CD8-positive, alpha-beta memory T cell (primary cell): ENCODE measurements around the gene SLC5A3. TPM values are rescaled to one million over a fixed set of nuclear protein-coding genes. Genes with fewer than 3 reads are reported as not detected.

Source experiments
- CTCF ChIA-PET: fragments of 350-600 bp; sonication (Branson Sonifier 250); formaldehyde crosslinking; loops from one replicate; lab custom pipeline; 2021; ENCODE audit warnings: antibody characterized with exemption; lab: Charles Lee
- POLR2A ChIA-PET: fragments of 350-600 bp; sonication (Branson Sonifier 250); formaldehyde crosslinking; loops from one replicate; lab custom pipeline; 2021; ENCODE audit warnings: antibody characterized with exemption; lab: Charles Lee
- DNase-seq, 5 donors: peaks; one replicate each; pipeline versions ENCODE4 v3.0.0 to v3.0.0-alpha.2; 2020 to 2022; ENCODE audit warnings: mixed read lengths in 1 of 5
- H3K27ac ChIP-seq: one replicate; pipeline ENCODE4 v1.7.0; 2013; ENCODE audit warnings: low read depth, mild to moderate bottlenecking, low read length, moderate library complexity
- H3K27me3 ChIP-seq: 2 replicates; pipeline ENCODE4 v1.7.0; 2013; ENCODE audit warnings: low read length, mild to moderate bottlenecking; ENCODE audit not compliant: insufficient read depth, poor library complexity, severe bottlenecking
- H3K36me3 ChIP-seq: 2 replicates; pipeline ENCODE4 v1.7.0; 2013; ENCODE audit warnings: mild to moderate bottlenecking, low read length, moderate library complexity; ENCODE audit not compliant: insufficient read depth
- H3K4me1 ChIP-seq: 2 replicates; pipeline ENCODE4 v1.7.0; 2013; ENCODE audit warnings: mild to moderate bottlenecking, low read length, moderate library complexity; ENCODE audit not compliant: insufficient read depth
- H3K4me3 ChIP-seq: 2 replicates; pipeline ENCODE4 v1.7.0; 2013; ENCODE audit warnings: mild to moderate bottlenecking, low read length
- H3K9me3 ChIP-seq: 2 replicates; pipeline ENCODE4 v1.7.0; 2013; ENCODE audit warnings: mild to moderate bottlenecking, low read length
- H3K27ac Mint-ChIP-seq, 8 donors: one replicate each; pipeline ENCODE4 v1.8.0; 2020 to 2021; ENCODE audit warnings: mixed read lengths in 8 of 8, mild to moderate bottlenecking in 6 of 8, inconsistent platforms in 3 of 8, moderate library complexity in 3 of 8
- H3K27me3 Mint-ChIP-seq, 2 donors: one replicate each; pipeline ENCODE4 v1.8.0; 2020 to 2021; ENCODE audit warnings: mixed read lengths in 2 of 2, mild to moderate bottlenecking in 1 of 2, moderate library complexity in 1 of 2
- H3K36me3 Mint-ChIP-seq, 3 donors: one replicate each; pipeline ENCODE4 v1.8.0; 2020 to 2021; ENCODE audit warnings: mixed read lengths in 3 of 3, inconsistent platforms in 1 of 3, mild to moderate bottlenecking in 1 of 3
- H3K4me1 Mint-ChIP-seq, 3 donors: one replicate each; pipeline ENCODE4 v1.8.0; 2020 to 2021; ENCODE audit warnings: mixed read lengths in 3 of 3, inconsistent platforms in 1 of 3, mild to moderate bottlenecking in 1 of 3
- H3K4me3 Mint-ChIP-seq, 7 donors: one replicate each; pipeline ENCODE4 v1.8.0; 2020 to 2021; ENCODE audit warnings: mixed read lengths in 7 of 7, mild to moderate bottlenecking in 6 of 7, moderate library complexity in 4 of 7, inconsistent platforms in 2 of 7
- H3K9me3 Mint-ChIP-seq, 5 donors: one replicate each; pipeline ENCODE4 v1.8.0; 2020 to 2022; ENCODE audit warnings: mixed read lengths in 5 of 5, mild to moderate bottlenecking in 3 of 5, moderate library complexity in 2 of 5, inconsistent platforms in 1 of 5
- polyA plus RNA-seq: library from polyadenylated mRNA; unstranded; fragments of 300-500 nt; fragmentation: Illumina TruSeq; gene quantifications from one replicate; pipeline ENCODE4 v1.2.3, GENCODE V29; 2021
- total RNA-seq, 2 experiments: library from RNA; stranded (reverse); gene quantifications; one replicate each; pipeline ENCODE4 v1.2.3, GENCODE V29; 2021

SLC5A3 gene
- total RNA-seq (10 to 100 TPM; 23.2 to 23.8 TPM), polyA plus RNA-seq (1.4 TPM)

DNA sequence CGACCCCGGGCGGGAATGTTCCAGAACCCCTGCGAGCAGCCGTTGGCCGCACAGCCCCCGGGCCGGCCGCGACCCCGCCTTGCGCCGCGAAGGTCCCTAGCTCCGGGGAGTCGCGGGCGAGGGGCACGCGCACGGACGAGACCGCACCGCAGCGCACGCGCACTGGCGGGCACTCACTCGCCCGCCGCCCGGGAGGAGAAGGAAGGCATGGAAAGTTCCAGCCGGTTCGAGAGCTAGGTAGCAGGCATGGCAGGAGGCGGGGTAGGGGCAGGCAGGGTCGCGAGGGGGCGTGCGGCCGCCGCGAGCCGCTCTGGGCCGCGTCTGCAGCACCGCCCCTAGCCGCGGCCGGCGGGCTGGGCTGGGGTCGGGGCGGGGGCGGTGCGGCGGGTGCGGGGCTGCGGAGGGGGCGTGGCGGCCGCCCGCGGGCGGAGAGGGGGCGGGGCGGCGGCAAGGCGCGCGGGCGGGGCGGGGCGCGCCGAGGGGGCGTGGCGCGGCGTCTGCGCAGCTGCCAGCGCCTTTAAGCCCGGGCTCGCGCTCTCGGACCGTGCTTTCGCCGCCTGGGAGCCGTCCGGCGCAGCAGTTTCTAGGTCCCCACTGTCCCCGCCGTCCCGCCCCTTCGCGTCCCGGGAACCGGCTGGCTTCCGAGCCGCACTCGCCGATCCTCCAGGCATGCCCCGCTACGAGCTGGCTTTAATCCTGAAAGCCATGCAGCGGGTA lies at the start of gene SLC5A3, which contains the start of gene MRPS6:
Gene SLC5A3 (plus strand): TSS at position 547 of the 717 bp plus-strand sequence. CDS start 21,621 bp downstream, outside the sequence.
Gene MRPS6 (plus strand): TSS at position 547 of the 717 bp plus-strand sequence. CDS start 123 bp downstream, at position 670.
- H3K27ac Mint-ChIP-seq: peak within 1 kb of the TSS; percentile 64 to 97 (median 92)
- H3K36me3 Mint-ChIP-seq: peaks cover 0 to 25% (median 0%) of the 10 kb centered on the region in 3 donors
- Histone ChIP-seq H3K4me1 (peaks cover 37% of the 10 kb centered on the region), H3K9me3 (no peaks in the 10 kb centered on the region), H3K27ac (peak within 1 kb of the TSS; percentile 63), H3K4me3 (peak within 1 kb of the TSS; percentile 61), H3K27me3 (no peaks in the 10 kb centered on the region), H3K36me3 (no peaks in the 10 kb centered on the region)
- peaks cover 6 to 47% (median 43%) of the 10 kb centered on the region in 3 donors for H3K4me1 Mint-ChIP-seq
- DNase-seq: peak; percentile 63 to 76 (median 71)
- H3K27me3 Mint-ChIP-seq: peaks cover 0 to 5% of the 10 kb centered on the region in 2 donors
- peaks cover 0 to 1% (median 0%) of the 10 kb centered on the region in 5 donors for H3K9me3 Mint-ChIP-seq
- ChIA-PET POLR2A (interaction anchor here (0.6 to 4.1 kb wide), 9 partner anchors 8 to 150 kb away, joined by 3 to 30 read pairs (median 5); no protein-coding TSS in a partner anchor), CTCF (interaction anchor here (0.7 to 6.5 kb wide), 5 partner anchors 38 to 275 kb away, joined by 3 to 43 read pairs (median 3); no protein-coding TSS in a partner anchor)
- H3K4me3 Mint-ChIP-seq: peak within 1 kb of the TSS; percentile 91 to 97 (median 95)

DNA sequence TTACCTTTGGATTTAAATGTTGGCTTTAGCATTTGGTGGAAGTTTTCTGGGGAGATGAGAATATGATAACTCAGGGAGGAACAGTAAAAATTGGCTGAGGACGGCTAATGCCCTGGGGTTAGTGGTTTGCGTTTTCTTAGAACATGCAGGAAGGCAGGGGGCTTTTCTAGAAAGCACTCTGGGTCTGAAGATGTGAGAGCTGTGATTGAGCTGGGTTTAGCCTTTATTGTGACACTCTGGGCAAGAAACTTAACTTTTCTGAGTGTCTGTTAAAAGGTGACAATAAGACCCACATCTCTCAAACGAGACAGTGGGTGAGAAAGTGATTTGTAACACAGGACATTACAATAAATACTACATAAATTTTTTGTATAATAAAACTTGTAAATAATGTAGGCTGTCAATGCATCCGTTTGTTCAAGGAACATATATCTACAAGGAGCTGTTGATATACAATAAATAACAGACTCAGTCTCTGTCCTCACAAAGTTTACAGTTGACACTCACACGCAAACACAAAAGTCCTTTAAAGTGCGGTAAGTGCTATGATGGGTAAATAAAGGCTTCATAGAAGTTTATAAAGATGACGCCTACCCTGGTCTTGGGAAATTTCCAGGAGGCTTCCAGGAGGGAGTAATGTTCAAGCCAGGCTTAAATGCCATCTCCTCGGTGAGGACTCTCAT lies 49.5 kb upstream of the SLC5A3 start:
- peaks cover 0 to 3% (median 0%) of the 10 kb centered on the region in 3 donors for H3K36me3 Mint-ChIP-seq
- H3K27me3 ChIP-seq: no peaks in the 10 kb centered on the region
- no peak overlapping the region for H3K27ac ChIP-seq
- no peaks in the 10 kb centered on the region for H3K27me3 Mint-ChIP-seq
- H3K27ac Mint-ChIP-seq: no peak overlapping the region
- H3K9me3 ChIP-seq: no peaks in the 10 kb centered on the region
- no peak overlapping the region for H3K4me3 ChIP-seq
- H3K9me3 Mint-ChIP-seq: no peaks in the 10 kb centered on the region
- no peak for DNase-seq
- no peaks in the 10 kb centered on the region for H3K36me3 ChIP-seq
- ChIA-PET CTCF (interaction anchor here (0.8 to 1.5 kb wide), 2 partner anchors 75 to 105 kb away, joined by 3 read pairs; no protein-coding TSS in a partner anchor), POLR2A (no interaction called here)
- peaks cover 32% of the 10 kb centered on the region for H3K4me1 ChIP-seq
- peaks cover 14 to 26% (median 19%) of the 10 kb centered on the region in 3 donors for H3K4me1 Mint-ChIP-seq
- H3K4me3 Mint-ChIP-seq: no peak overlapping the region

DNA sequence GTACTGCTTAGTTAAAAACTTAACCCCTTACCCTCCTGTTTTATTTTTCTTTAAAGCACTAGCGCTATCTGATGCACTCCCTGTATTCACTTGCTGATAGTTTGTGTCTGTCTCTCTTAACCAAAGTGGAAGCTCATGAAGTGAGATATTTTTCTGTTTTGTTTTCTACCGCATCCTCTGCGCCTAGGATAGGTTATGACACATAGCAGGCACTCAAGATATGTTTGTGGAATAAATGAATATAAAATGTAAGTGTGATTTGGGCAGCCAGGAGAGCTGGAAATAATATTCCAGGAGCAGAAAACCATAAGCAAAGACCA lies 49.0 kb upstream of the SLC5A3 start:
- H3K4me1 Mint-ChIP-seq: peaks cover 12 to 26% (median 19%) of the 10 kb centered on the region in 3 donors
- H3K27ac ChIP-seq: no peak overlapping the region
- ChIA-PET CTCF (interaction anchor here (0.8 to 1.5 kb wide), 2 partner anchors 75 to 105 kb away, joined by 3 read pairs; no protein-coding TSS in a partner anchor), POLR2A (no interaction called here)
- peaks cover 0 to 3% (median 0%) of the 10 kb centered on the region in 3 donors for H3K36me3 Mint-ChIP-seq
- H3K27me3 ChIP-seq: no peaks in the 10 kb centered on the region
- no peak overlapping the region for H3K4me3 Mint-ChIP-seq
- H3K27me3 Mint-ChIP-seq: no peaks in the 10 kb centered on the region
- H3K4me3 ChIP-seq: no peak overlapping the region
- H3K9me3 Mint-ChIP-seq: no peaks in the 10 kb centered on the region
- peaks cover 32% of the 10 kb centered on the region for H3K4me1 ChIP-seq
- no peak overlapping the region for H3K27ac Mint-ChIP-seq
- no peak for DNase-seq
- H3K9me3 ChIP-seq: no peaks in the 10 kb centered on the region
- H3K36me3 ChIP-seq: no peaks in the 10 kb centered on the region

GRCh38 chr21:34027721-34028461 lies 45.5 kb upstream of the SLC5A3 start:
- Histone ChIP-seq H3K27ac (no peak overlapping the region), H3K4me1 (peaks cover 10% of the 10 kb centered on the region), H3K36me3 (no peaks in the 10 kb centered on the region), H3K27me3 (no peaks in the 10 kb centered on the region), H3K9me3 (no peaks in the 10 kb centered on the region), H3K4me3 (no peak overlapping the region)
- Mint-ChIP-seq H3K36me3 (no peaks in the 10 kb centered on the region), H3K4me3 (no peak overlapping the region), H3K27ac (no peak overlapping the region), H3K27me3 (no peaks in the 10 kb centered on the region), H3K9me3 (no peaks in the 10 kb centered on the region), H3K4me1 (peaks cover 6 to 33% (median 20%) of the 10 kb centered on the region in 3 donors)
- POLR2A ChIA-PET: no interaction called here
- no peak for DNase-seq
- CTCF ChIA-PET: no interaction called here

GRCh38 chr21:34029743-34030528 lies 43.4 kb upstream of the SLC5A3 start:
- ChIA-PET CTCF (no interaction called here), POLR2A (no interaction called here)
- Histone ChIP-seq H3K36me3 (no peaks in the 10 kb centered on the region), H3K27ac (no peak overlapping the region), H3K4me3 (no peak overlapping the region), H3K27me3 (no peaks in the 10 kb centered on the region), H3K4me1 (no peaks in the 10 kb centered on the region), H3K9me3 (no peaks in the 10 kb centered on the region)
- Mint-ChIP-seq H3K9me3 (no peaks in the 10 kb centered on the region), H3K4me3 (peak overlapping the region; percentile 32 to 76 (median 66)), H3K4me1 (peaks cover 6 to 36% (median 20%) of the 10 kb centered on the region in 3 donors), H3K27ac (peak overlapping the region in 6 of 8 donors; percentile 32 to 94 (median 88)), H3K36me3 (no peaks in the 10 kb centered on the region), H3K27me3 (no peaks in the 10 kb centered on the region)
- DNase-seq: peak; percentile 2 to 53 (median 24)

DNA sequence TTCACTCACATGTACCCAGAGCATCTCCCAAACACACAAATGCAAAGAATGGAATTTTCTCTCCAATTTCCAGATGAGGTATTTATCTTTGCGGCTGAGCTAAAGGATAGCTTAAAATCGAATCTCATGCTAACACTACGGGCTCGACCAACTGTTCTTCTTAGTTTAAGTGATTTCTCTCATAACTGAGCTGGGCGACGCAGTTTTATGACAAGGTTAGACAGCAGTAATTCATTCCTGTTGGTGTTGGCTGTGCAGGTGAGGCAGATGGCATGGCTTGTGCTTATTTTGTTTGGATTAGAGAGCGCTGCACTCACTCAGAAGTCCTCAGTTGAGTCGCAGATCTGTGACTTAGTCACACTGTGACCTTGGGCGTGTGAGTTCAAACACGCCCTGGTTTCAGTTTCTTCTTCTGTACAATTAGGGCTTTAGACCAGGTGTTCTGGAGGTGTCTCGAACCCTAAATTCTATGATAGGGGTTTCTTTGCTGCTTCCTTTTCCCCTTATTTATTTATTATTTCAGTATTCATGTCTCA lies 41.5 kb upstream of the SLC5A3 start:
- POLR2A ChIA-PET: no interaction called here
- Mint-ChIP-seq H3K27me3 (no peaks in the 10 kb centered on the region), H3K9me3 (no peaks in the 10 kb centered on the region), H3K27ac (no peak overlapping the region), H3K4me1 (peaks cover 6 to 36% (median 20%) of the 10 kb centered on the region in 3 donors), H3K4me3 (no peak overlapping the region), H3K36me3 (peaks cover 0 to 8% (median 6%) of the 10 kb centered on the region in 3 donors)
- no peaks in the 10 kb centered on the region for H3K36me3 ChIP-seq
- no peak overlapping the region for H3K27ac ChIP-seq
- CTCF ChIA-PET: interaction anchor here (1.8 kb wide), 1 partner anchor 107 kb away, joined by 6 read pairs; no protein-coding TSS in a partner anchor
- no peak for DNase-seq
- no peaks in the 10 kb centered on the region for H3K9me3 ChIP-seq
- no peaks in the 10 kb centered on the region for H3K27me3 ChIP-seq
- H3K4me3 ChIP-seq: no peak overlapping the region
- no peaks in the 10 kb centered on the region for H3K4me1 ChIP-seq
